TTC549 (cell line): ENCODE results near the gene NTS.

Experiments
- FAIRE-seq: peaks from 2 replicates; lab custom pipeline; 2012; peaks lifted over from hg19 to GRCh38; lab: Jason Lieb, UNC

NTS gene

GRCh38 chr12:85874031-85874461 is at the start of gene NTS:
Gene NTS, plus strand, starts transcription at chr12:85874295. Its CDS starts 109 bp downstream, at chr12:85874404.
- FAIRE-seq, result no peak

- no peak for FAIRE-seq
Observed at GRCh38 chr12:85825746-85826145, 48.3 kb upstream of the NTS start.

GRCh38 chr12:85828576-85828975 is 45.5 kb upstream of the NTS start:
- no peak for FAIRE-seq

- FAIRE-seq, result no peak
Observed at GRCh38 chr12:85829391-85829790, 44.7 kb upstream of the NTS start.

DNA sequence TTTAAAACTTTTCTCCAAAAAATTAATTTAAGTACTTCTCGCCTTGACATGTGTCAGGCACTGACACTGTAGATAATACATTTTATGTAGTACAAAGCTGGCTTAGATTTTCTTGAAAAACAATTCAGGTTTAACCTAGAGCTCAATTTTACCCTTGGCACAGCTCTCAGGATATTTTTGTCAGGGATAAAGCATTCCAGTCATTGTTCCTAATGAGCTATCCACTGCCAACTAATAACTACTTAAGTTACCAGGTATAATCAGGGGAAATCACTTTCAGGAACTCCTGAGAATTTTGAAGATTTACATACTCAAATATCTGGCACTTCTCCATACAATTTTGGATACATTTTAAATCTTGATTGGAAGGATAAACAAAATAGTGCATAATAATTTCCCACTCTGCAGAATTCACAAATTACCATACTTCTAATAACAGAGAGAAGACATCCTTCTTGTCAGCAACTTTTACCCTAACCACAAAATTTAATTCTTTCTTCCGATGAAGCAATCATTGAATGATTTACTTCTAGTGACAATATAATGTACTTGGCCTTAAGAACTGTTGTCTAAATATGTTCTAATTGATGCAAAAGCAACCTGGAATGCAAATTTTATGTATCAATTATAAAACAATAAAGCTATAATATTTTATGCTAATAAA is 42.6 kb upstream of the NTS start:
- FAIRE-seq, result no peak

GRCh38 chr12:85833579-85833978 is 40.5 kb upstream of the NTS start:
- no peak for FAIRE-seq

DNA sequence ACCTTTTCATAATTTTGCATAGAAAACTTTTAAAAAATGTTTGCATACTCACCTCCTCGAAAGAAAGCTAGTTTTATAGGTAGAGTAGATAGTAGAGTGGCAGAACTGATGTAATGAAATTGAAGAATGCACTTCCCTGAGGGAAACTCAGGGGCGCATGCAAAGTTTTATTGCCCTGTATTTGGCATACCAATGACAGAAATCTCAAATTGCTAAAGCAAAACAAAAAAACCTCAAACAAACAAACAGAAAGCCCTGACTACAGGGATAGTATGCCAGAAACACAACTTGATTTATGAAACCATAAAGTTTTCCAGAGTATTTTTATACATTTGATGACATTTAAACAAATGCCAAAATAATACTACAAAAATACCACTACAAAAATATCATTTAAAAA is 39.7 kb upstream of the NTS start:
- no peak for FAIRE-seq

GRCh38 chr12:85835426-85836196 is 38.5 kb upstream of the NTS start:
- FAIRE-seq, result no peak

DNA sequence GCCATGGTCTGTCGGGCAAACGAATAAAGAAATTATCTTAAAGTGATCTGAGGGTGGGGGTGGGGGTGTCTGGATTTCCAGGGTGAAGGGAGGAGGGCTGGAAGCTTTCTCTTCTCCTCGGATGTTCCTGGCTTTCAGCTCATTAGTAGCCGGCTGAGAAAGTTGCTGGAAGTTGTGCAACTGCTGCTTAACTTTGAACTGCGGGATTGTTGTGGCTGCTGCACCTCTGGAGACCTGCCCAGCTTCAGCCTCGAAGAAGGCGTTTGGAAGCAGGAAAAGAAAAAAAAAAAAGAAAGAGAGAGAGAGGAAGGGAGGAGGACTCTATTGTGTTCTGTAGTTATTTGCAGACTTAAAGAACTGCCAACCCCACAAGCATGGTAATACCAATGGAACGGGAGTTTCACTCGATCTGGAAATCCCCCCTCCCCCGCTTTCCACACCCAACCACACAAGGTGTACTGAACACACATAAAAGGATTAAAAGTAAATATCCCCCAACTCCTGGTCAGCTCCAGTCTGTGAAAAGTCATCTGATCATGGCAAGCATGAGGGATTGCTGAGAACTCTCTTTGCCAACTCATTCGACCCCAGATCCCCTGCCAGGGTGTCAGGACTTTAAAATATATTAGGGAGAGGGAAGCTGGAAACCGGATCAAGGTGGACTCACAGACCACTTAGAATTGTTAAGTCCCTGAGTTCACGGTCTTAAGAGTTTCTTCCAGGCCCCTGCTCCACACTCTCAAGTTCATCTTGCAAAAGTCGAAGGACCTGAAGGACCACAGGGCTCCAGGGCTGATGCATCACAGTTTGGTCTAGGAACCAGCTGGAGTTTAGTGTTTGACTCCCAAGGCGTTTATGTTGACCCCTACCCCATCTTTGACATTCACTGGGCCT is 37.7 kb upstream of the NTS start, which contains the start of gene RASSF9:
RASSF9 (minus strand) TSS at position 213 of the 894 bp plus-strand sequence; CDS start at position 5, 208 bp downstream.
- no peak for FAIRE-seq

- FAIRE-seq, result no peak
Observed at GRCh38 chr12:85843606-85844310, 30.3 kb upstream of the NTS start.

- no peak for FAIRE-seq
Observed at GRCh38 chr12:85849344-85849743, 24.8 kb upstream of the NTS start.

DNA sequence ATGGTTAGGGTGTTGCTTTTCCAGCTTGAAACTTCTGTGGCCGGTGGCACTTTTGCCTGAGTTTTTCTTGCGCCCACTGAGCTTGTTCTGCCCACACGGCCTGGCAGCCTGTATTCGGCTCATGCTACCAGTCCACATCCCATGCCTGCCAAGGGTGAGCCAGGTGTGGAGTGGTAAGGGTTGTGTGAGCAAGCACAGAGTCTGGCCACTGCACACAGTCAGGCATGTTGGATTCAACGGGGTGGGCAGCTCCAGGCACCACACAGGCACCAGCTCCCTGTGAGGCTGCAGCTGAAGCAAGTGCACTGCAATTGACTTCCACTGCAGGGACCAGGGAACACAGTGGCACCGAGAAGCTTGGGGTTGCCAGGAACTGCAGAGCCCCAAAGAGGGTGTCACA is 18.8 kb upstream of the NTS start:
- FAIRE-seq, result no peak

GRCh38 chr12:85856966-85857365 is 17.1 kb upstream of the NTS start:
- FAIRE-seq, result no peak

DNA sequence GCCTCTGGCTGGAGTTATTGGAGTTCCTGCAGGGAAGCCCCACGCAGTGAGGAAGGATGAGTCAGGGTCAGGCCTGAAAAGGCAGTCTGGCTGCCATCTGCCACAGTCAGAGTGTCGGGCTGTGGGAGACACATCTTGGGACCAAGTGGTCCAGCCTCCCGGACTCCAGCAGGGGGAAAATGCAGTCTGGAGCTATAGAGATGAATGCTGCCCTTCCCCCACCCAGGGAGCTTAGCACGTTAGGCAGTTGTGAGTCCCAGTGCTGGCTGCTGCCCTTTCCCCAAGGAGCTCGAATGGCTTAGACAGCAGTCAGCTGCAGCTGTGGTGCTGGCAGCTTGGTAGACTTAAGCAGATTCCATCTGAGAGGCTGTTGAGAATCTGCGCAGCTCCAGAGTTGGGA is 8.2 kb upstream of the NTS start:
- FAIRE-seq, result no peak

DNA sequence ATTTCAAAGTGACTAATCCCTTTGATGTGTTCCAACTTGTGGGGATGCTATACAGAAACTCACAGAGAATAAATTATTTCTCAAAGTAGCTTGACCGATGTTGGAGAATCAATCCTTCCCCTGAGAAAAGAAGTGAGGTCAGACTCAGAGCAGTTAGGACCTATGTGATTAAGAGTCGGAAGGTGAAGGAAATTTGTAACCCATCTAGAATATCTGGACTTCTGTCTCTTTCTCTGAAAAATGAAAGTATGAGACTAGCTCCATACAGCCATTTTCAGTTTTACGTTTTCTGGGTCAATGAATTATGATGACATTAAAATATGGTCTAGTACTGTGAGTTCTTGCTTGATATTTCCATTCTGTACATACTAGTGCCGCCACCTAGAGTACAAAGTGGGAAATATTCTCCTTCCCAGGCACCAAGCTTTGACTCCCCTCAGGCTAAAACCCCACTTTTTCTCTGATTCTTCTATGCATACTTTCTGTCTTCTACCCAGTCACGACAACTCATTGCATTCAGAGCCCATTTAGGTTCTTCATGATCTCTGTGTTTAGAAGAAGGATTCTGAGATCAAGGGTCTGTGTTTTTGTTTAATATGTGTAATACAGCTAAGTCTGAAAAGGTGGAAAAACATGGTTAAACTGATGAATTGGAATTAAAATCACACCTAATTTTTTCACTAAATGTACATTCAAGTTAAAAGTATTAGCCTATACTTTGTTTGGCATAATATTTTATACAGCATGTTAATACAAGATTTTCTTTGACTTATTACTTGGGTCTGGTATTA is 6.9 kb upstream of the NTS start:
- FAIRE-seq, result no peak

- peak; percentile 93 for FAIRE-seq
Observed at GRCh38 chr12:85872497-85873091, 1.5 kb upstream of the NTS start.

- FAIRE-seq, result no peak
Observed at GRCh38 chr12:85877459-85877858, 3.4 kb downstream of the NTS start.

DNA sequence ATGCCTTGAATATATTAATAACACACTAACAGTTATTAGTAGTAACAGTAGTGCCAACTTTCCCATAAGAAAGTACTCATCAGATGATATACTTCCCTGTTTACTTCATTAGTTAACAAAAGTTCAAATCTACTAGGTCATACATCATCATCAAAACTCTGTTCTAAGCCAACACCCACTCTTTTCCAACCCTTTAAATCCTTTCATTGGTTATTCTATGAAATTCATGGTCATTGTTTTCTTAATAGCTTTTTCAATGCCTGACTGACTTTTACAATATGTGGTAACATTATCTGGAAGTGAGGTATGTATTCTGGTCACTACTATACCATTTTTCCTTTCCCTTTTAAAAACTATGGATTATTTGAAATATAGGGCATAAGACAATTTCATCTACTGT is 9.7 kb downstream of the NTS start:
- no peak for FAIRE-seq

DNA sequence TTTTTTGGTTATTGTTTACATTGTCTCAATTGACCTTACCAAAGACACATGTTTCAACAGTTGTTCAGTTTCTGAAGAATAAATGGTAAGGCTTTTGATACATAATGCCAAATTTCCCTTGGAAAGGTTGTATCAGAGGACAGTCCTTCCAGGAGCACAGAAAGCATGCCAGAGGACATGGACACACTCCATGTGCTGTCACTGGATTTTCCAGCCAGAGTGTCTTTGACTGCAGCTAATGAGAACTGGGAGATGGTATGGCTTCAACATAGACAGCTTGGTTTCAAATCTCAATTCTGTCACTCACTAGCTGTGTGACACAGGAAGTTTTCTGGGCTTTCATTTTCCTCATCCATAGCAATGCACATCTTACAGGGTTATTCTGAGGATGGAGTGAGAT is 20.6 kb downstream of the NTS start:
- FAIRE-seq, result no peak

DNA sequence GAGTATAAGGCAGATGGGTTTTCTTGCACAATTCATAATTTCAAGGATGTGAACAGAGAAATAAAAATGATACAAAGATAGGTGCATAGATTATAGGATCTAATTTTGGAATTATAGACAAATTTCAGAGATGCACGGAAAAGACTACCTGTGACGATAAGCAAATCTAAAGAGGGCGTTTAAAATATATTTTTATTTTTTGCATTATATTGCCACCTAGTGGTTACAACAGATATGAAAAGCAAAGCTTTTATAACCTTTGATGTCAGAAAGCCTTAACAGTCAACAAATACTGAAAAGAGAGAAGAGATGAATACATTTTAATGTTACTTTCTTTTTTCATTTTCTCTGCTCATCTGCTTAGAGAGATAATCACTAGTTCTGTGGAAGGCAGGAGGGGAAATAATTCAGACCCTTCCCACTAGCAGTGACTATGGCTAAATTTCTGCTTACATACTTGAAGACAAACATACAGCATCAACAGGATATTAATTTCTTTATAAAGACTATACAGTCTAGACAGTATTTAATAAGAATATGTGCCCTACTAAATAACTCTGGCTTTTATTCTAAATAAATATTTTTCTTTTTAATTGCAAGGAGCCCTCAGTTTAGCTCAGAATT is 46.3 kb downstream of the NTS start:
- FAIRE-seq, result peak; percentile 76
